Fibroblast of villous mesenchyme (primary cell): ENCODE results near the gene PNCK. TPM values are rescaled to one million over a fixed set of nuclear protein-coding genes. Genes with fewer than 3 reads are reported as not detected.
A peak's percentile ranks its signal among the peaks of the same experiment; 100 is the strongest.
"Not testable (repeated sequence)": the region's sequence is repeated elsewhere in the genome, so short reads cannot be mapped to it uniquely, and the experiment has no call there.

Experiments used
- DNase-seq: peaks from one replicate; pipeline ENCODE4 v3.0.0-alpha.2; 2010; ENCODE audit warnings: low read depth
- H3K4me3 ChIP-seq: 2 replicates; pipeline ENCODE4 v1.5.1; 2011; ENCODE audit warnings: low read depth, mild to moderate bottlenecking, low read length
- total RNA-seq: library from RNA; depleted of rRNA; stranded (reverse); fragments of >200 nt; gene quantifications from 2 replicates; pipeline ENCODE4 v1.2.3, GENCODE V29; 2012
- TF ChIP-seq, protein P1 (sequence below): IDR thresholded peaks from 2 replicates; pipeline ENCODE4 v1.5.1; 2012; ENCODE audit warnings: low read depth, mild to moderate bottlenecking, low read length; ENCODE audit not compliant: insufficient read depth

PNCK gene
- total RNA-seq, 1 donor, result under 0.01 TPM

GRCh38 chrX:153709726-153710674, 36.4 kb upstream of the PNCK start:
- H3K4me3 ChIP-seq, result no peak overlapping the region
- TF ChIP-seq, protein P1, sequence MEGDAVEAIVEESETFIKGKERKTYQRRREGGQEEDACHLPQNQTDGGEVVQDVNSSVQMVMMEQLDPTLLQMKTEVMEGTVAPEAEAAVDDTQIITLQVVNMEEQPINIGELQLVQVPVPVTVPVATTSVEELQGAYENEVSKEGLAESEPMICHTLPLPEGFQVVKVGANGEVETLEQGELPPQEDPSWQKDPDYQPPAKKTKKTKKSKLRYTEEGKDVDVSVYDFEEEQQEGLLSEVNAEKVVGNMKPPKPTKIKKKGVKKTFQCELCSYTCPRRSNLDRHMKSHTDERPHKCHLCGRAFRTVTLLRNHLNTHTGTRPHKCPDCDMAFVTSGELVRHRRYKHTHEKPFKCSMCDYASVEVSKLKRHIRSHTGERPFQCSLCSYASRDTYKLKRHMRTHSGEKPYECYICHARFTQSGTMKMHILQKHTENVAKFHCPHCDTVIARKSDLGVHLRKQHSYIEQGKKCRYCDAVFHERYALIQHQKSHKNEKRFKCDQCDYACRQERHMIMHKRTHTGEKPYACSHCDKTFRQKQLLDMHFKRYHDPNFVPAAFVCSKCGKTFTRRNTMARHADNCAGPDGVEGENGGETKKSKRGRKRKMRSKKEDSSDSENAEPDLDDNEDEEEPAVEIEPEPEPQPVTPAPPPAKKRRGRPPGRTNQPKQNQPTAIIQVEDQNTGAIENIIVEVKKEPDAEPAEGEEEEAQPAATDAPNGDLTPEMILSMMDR, result no peak

GRCh38 chrX:153708415-153708814, 34.8 kb upstream of the PNCK start:
- H3K4me3 ChIP-seq, result no peak overlapping the region
- TF ChIP-seq, protein P1, result peak; percentile 64
- DNase-seq, result peak; percentile 82

More at GRCh38 chrX:153709726-153710674, 36.4 kb upstream of the PNCK start:
- DNase-seq, result no peak

DNA sequence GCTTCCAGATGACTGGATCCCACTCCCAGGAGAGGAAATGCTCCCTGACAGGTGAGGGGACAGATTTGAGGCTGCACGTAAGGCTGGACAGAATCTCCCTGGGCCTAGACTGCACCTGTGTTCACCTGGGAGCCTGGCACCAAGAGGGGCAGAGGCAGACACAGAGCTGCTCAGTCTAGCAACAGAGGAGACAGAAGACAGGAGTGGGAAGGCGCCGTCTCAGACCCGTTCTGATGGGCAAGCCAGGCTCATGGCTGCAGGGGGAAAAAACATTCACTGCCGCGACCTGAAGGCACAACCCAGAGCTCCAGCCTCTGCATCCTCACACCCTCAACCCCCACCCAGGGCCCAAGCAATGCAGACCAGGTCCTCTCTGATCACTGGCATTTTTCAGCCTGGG, 33.8 kb upstream of the PNCK start:
- TF ChIP-seq, protein P1, result no peak
- DNase-seq, result no peak
- H3K4me3 ChIP-seq, result no peak overlapping the region

GRCh38 chrX:153706799-153707198, 33.2 kb upstream of the PNCK start:
- TF ChIP-seq, protein P1, result no peak
- DNase-seq, result no peak
- H3K4me3 ChIP-seq, result no peak overlapping the region

GRCh38 chrX:153705403-153706060, 31.9 kb upstream of the PNCK start:
- not testable (repeated sequence) for H3K4me3 ChIP-seq, DNase-seq

DNA sequence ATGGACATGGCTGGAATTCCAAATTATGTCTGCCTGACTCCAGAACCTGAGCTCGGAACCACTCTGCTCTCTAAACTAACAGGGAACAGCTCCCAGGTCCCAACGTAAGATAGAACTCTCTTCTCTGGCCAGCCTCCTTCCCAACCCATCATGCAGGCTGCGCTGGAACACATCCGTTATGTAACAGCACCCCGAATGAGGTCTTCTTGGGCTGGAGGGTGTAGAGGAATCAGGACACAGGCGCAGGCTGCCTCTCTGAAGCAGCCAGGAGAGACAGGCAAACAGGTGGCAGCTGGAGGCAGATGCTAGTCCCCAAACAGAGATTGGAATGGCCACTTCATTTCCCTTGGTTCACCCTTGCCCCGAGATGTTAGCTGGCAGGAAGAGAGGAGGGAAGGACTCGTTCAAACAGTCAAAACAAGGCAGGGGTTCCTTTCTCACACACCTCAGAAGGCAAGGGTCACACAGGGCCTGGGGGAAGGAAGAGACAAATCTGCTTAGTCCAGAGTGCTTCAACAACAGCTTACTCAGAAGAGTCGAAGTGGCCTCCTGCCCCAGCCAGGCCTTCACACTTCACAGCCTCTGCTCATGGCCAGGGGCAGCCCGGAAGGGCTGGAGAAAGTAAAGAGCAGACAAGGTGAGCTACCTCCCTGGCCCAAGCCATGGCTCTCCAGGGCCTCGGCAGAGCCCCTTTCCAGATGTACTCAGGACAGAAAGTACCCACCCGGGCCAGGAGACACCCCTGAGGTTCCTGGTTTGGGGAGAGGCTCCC, 31.2 kb upstream of the PNCK start:
- DNase-seq, result not testable (repeated sequence)

DNA sequence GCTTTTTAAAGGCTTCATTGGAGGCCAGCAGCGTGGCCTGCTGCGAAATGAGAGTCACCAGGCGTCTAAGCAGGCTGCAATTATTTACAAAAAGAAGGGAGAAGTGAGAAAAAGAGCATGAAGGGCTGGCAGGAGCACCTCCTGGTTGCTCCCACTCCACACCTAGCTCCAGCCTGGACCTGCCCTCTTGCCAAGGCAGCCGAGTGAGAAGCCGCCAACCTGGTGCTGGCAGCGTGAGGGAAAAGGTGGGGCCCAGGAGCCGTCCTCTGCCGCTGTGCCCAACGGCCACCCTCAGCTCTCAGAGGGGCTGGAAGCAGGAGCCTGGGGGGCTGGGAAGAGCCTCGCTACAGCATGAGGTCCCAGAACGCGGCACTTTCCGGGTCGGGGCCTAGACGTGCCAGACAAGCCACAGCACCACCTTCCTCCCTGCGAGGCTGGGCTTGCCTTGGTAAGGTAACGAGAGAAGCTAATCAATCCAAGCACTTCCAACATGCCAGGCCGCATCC, 30.5 kb upstream of the PNCK start:
- no peak for DNase-seq
- TF ChIP-seq, protein P1, result no peak
- no peak overlapping the region for H3K4me3 ChIP-seq

More for the DNA sequence above, 31.2 kb upstream of the PNCK start:
- H3K4me3 ChIP-seq, result not testable (repeated sequence)
